Right kidney (tissue), 1 donor: ENCODE data around the gene CSGALNACT2.
A peak's percentile ranks its signal among the peaks of the same experiment; 100 is the strongest.

Experiments
- DNase-seq: peaks from one replicate; pipeline ENCODE4 v3.0.0-alpha.2; 2016

CSGALNACT2 gene

DNA sequence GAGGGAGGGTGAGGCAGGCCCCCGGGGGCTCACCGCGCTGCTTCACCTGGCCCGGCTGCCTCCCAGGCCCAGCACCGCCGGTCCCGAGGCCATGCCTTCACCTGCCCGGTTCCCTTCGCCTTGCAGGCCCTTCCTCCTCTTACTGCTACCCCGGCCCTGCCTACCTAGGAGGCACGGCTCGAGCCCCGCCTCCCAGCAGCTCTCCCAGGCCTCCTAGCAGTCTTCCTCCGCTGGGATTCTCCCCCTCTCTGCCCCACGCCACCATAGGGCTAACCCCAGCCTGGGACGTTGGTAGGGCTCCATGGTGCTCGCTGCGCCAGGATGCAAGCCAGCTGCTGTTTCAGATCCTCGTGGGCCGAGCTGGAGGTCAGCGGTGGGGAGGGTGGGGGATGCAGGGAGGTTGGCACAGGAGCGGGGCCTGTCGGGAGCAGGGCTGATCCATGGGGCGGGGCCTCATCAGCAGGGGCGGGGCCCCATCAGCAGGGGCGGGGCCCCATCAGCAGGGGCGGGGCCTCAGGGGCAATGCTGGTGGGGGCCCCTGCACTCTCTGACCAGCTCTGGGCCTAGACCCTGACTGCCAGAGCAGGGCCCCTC lies 65.3 kb downstream of the CSGALNACT2 start:
- peak; percentile 39 for DNase-seq

DNA sequence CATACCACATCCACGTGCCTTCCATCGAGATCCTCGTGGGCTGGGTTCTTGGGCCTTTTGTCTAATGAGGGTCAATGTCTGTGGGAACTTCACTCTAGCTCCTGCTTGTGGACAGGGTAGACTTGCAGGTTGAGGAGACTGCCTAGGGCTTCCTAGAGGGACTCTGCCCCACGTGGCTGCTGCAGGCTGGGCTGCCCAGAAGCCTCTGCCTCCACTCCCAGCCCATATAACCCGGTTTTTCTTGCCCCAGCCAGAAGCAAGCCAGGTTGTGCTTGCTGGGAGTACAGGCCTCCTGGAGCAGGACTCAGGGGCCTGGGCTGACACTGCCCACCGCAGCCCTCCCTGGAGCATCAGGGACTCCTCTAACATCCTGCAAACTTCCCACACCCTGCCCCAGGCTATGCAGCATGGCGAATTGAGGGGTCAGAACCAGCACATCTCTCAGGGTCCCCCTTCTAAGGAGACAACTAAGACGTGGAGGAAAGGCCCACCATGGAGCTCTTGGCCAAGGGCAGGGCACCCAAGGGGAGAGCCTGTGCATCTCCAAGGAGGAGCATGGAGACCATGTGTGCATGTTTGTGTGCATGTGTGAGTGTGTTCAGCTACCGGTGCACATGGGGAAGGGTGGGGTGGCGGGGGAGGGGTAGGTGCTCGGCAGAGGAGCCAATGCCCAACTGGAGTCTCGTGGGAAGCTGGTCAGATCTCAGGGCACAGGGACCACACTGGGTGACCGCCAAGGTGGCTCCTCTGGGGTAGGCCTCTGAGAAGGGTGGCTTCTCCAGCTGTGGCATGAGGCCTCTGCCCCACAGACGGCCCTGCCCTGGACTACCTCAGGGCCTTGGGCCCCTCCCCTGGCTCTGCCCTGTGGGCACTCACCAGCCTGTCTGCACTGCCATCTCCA lies 66.0 kb downstream of the CSGALNACT2 start:
- DNase-seq: no peak

GRCh38 chr10:43204943-43205671 lies 66.9 kb downstream of the CSGALNACT2 start:
- peak; percentile 47 for DNase-seq

DNA sequence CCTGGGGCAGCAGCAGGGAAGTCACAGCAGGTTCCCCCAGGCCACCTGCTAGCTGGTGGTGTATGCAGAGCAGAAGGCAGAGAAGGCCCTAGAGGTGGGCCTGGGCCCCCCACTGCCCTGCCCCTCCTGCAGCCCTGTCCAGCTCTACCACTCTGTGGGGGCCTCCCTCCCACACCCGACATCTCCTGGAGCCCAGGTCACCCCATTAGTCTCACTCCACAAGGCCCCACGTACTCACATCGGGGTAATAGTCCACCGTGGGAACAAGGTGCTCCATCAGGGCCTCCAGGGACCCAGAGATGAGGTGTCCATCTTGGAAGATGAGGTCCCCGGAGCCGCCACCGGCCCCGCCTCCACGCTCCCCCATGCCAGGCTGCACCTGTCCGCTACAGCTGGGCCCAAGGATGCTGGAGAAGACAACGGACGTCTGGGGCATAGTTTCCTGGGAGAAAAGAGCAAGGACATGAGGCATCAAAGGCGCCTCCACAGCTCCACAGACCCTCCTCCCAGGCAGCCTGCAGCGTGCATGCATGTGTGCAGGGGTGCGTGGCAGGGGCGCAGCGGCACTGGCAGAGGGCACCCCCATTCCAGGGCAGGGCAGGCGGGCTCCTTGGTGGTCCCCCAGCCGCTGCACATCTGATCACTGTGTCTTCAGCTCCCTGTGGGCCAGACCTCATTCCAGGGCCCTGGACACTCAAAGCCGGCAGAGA lies 67.6 kb downstream of the CSGALNACT2 start:
- DNase-seq: no peak

- no peak for DNase-seq
Observed at GRCh38 chr10:43206391-43207235, 68.4 kb downstream of the CSGALNACT2 start.

GRCh38 chr10:43208147-43209073 lies 70.2 kb downstream of the CSGALNACT2 start:
- DNase-seq: no peak

GRCh38 chr10:43209074-43209455 lies 70.8 kb downstream of the CSGALNACT2 start:
- DNase-seq: no peak

DNA sequence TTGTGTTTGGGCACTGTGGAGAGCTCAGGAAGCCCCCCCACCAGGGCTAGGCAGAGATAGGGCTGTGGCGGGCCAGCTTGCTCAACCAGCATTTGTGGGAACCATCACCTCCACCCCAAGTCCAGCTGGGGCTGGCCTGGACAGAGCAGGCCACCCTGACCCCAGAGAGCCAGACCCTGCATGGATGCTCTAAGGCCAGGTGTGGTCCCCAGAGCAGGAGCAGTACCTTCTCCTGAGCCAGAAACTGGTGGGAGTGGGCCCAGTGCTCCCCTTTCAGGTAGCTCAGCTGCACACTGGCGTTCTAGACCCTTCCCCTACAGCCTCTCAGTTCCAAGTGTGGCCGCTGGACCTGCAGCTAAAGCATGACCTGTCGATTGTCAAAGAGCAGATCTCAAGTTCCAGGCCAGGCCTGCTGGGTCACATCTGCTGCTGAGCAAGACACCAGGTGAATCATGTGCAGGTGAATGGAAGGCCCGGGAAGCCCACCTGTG lies 71.5 kb downstream of the CSGALNACT2 start:
- no peak for DNase-seq

- DNase-seq: no peak
Observed at GRCh38 chr10:43210556-43210955, 72.3 kb downstream of the CSGALNACT2 start.

GRCh38 chr10:43211030-43211429 lies 72.8 kb downstream of the CSGALNACT2 start:
- DNase-seq: no peak

GRCh38 chr10:43211431-43212042 lies 73.3 kb downstream of the CSGALNACT2 start:
- DNase-seq: no peak

DNA sequence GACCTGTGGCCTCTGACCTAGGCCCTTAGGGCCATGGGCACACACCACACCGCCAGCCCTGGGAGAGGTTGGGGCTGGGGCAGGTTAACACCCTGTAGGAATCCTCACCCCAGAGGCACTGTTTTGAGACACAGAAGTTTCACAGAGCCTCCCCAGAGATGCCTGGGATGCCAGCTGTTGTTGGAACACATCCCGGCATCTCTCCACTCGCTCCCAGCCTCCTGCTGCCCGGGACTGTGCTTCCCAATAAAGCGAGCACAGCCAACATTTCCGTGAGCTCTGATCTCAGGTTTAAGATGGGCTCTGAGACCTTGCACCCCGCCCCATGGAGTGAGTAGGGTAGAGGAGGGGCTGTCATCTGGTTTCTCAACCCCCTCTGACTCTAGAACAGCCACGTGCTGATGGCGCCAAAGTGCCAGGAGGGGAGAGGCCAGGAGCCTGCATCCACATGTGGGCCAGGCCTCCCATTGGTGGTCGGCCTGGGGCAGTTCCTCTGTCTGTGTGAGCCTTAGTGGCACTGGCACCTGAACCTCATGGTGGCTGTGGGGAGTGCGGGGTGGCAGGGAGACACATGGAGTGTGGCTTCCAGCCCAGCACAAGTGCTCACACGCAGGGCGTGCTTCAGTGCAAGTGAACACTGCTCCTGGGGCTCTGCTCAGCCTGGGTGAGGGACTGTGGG lies 73.9 kb downstream of the CSGALNACT2 start:
- DNase-seq: no peak

DNA sequence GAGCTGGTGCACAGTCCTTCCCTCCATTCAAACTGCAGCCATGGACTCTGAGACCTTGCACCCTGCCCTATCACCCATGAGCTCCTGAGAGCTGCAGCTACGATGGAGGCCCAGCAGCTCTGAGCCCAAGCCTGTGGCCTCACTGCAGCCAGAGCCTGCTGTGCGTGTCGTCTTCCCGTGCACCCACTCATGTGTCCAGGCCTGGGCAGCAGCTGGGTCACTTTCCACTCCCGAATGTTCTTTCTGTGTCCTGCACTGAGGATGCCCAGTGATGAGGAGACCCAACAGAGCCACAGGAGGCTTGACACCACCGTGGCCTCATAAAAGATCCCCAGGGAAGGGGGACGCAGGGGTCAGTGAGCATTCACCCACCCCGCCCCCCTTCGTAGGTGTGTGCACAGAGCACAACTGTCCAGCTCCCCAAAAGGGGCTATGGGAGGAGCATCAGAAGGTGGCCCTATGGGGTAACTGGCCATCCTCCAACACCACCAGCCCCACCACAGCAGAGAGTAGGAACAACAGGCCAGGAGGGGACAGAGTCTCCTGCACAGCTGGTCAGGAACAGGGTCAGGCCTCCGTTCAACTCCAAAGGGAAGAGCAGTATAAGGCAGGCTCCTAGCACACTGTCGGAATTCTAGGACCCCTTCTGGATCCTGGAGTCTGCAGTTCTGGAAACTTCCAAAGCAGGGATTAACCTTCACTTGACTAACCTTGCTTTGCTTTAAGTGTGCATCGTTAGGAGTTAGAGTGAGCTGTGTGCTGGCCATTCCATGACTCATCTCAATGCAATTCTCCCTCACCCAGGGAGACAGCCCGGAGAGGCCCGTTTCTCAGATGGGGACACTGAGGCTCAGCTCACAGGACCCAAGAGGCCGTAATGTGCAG lies 76.1 kb downstream of the CSGALNACT2 start:
- no peak for DNase-seq

GRCh38 chr10:43214956-43215561 lies 76.8 kb downstream of the CSGALNACT2 start:
- no peak for DNase-seq

- DNase-seq: no peak
Observed at GRCh38 chr10:43215758-43216455, 77.7 kb downstream of the CSGALNACT2 start.

DNA sequence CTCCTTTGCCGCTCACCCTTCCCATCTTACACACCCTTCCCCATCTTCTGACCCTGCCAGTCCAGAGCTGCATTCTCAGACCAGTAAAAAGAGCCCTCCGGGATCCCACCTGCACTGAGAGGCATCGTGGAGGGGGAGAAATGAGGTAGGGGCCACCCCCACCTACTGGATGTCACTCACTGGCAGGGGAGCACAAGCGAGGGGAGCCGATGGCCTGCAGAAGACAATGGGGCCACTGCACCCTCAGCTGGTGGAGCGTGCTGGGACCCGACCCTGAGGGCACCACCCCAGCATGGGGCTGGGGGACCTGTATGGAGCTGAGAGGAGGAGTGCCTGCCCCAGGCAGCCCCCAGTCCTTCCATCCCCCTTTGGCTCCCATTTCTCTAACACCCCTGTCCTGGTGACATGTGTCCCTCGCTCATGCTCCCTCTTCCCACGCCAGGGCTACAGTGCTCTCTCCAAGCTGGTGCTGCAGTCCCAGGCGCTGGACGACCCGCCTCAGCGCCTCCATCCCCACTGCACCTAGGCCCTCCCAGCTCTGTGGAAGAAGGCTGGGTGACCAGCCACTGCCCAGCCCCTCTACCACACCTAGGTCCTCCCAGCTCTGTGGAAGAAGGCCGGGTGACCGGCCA lies 78.8 kb downstream of the CSGALNACT2 start:
- no peak for DNase-seq
